Gastroesophageal sphincter (tissue), 3 donors: Measurements from ENCODE around the gene CCR8.

Experiments
- CTCF ChIP-seq, 4 experiments: fragments of 200-600 bp in 2 of 4; fragments of 450-650 bp in 2 of 4; sonication (generic) in 1 of 4; IDR thresholded peaks; one replicate each; pipeline ENCODE4 v1.5.1; 2017 to 2019; ENCODE audit warnings: antibody characterized with exemption in 4 of 4, mild to moderate bottlenecking in 2 of 4, moderate library complexity in 2 of 4
- EP300 ChIP-seq: sonication (generic); formaldehyde crosslinking; IDR thresholded peaks from one replicate; pipeline ENCODE4 v1.6.1; 2017; ENCODE audit warnings: antibody characterized with exemption, mild to moderate bottlenecking

- TF ChIP-seq CTCF (IDR thresholded peaks at IDR 0.05), result no peak
- TF ChIP-seq EP300, result no peak
Observed at GRCh38 chr3:39338201-39338600, 8.7 kb downstream of the CCR8 start.
